Bronchial epithelial cell (primary cell): ENCODE measurements around the gene NOLC1. TPM values are rescaled to one million over a fixed set of nuclear protein-coding genes. Genes with fewer than 3 reads are reported as not detected.

Experiments used
- DNase-seq: peaks from one replicate; pipeline ENCODE4 v3.0.0-alpha.2; 2010; ENCODE audit warnings: low read depth
- FAIRE-seq: peaks from 2 replicates; lab custom pipeline; 2011; peaks lifted over from hg19 to GRCh38; lab: Jason Lieb, UNC
- H3K27me3 ChIP-seq: 2 replicates; pipeline ENCODE4 v1.5.1; 2011; ENCODE audit warnings: low read length; ENCODE audit not compliant: control insufficient read depth, insufficient read depth
- H3K36me3 ChIP-seq: 2 replicates; pipeline ENCODE4 v1.5.1; 2011; ENCODE audit warnings: low read length; ENCODE audit not compliant: control insufficient read depth, insufficient read depth
- H3K4me3 ChIP-seq: 2 replicates; pipeline ENCODE4 v1.5.1; 2011; ENCODE audit warnings: mild to moderate bottlenecking, low read depth, low read length, control low read depth
- total RNA-seq: library from RNA; depleted of rRNA; stranded (reverse); fragments of >200 nt; gene quantifications from 2 replicates; pipeline ENCODE4 v1.2.1, GENCODE V29; 2014
- TF ChIP-seq, protein P1 (sequence below): IDR thresholded peaks from 2 replicates; pipeline ENCODE4 v1.5.1; 2011; ENCODE audit warnings: mild to moderate bottlenecking, moderate library complexity, low read length, control low read depth, inconsistent platforms; ENCODE audit not compliant: insufficient read depth, severe bottlenecking

Gene NOLC1
- total RNA-seq, 1 donor from 2014 or later, result 56.6 TPM

DNA sequence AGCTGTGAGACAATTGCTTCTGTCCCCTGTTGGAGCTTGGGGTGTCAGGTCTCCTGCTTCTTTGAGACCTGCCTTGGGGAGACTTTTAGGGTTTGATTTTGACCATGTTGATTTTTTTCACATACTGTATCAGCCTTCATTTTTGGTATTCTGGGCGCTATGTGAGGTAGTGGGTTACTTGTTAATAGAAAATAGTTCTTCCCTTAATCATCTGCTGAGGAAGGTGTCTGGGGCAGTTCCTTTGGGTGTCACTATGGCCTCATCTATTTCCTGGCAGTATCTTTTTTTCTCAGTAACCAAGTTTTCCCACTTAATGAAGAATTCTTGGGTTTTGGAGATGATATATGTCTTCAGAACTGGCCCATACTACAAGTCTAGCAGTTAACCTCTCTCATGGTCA is 4.6 kb upstream of the NOLC1 start:
- DNase-seq (no peak), FAIRE-seq (no peak)
- Histone ChIP-seq H3K27me3 (no peaks in the 10 kb centered on the region), H3K4me3 (no peak overlapping the region), H3K36me3 (peaks cover 42% of the 10 kb centered on the region)
- TF ChIP-seq, protein P1, sequence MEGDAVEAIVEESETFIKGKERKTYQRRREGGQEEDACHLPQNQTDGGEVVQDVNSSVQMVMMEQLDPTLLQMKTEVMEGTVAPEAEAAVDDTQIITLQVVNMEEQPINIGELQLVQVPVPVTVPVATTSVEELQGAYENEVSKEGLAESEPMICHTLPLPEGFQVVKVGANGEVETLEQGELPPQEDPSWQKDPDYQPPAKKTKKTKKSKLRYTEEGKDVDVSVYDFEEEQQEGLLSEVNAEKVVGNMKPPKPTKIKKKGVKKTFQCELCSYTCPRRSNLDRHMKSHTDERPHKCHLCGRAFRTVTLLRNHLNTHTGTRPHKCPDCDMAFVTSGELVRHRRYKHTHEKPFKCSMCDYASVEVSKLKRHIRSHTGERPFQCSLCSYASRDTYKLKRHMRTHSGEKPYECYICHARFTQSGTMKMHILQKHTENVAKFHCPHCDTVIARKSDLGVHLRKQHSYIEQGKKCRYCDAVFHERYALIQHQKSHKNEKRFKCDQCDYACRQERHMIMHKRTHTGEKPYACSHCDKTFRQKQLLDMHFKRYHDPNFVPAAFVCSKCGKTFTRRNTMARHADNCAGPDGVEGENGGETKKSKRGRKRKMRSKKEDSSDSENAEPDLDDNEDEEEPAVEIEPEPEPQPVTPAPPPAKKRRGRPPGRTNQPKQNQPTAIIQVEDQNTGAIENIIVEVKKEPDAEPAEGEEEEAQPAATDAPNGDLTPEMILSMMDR, result no peak

DNA sequence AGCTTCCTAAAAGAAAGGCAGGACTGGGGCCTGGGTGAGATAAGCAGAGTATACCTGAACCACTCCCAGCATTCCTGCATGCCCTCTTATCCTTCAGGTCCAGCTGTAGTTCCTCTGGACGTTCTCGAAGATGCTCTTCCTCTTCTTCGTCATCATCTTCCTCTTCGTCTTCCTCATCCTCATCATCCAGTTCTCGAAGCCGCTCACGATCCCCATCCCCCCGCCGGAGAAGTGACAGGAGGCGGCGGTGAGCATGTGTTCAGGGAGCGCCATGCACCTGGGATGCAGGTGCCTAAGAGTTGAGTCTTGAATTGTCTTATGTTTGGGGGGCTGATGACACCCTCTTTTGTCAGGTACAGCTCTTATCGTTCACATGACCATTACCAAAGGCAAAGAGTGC is 3.9 kb upstream of the NOLC1 start:
- H3K36me3 ChIP-seq, result peaks cover 37% of the 10 kb centered on the region
- H3K27me3 ChIP-seq, result no peaks in the 10 kb centered on the region
- no peak overlapping the region for H3K4me3 ChIP-seq
- FAIRE-seq, result no peak
- DNase-seq, result no peak
- TF ChIP-seq, protein P1, result no peak

DNA sequence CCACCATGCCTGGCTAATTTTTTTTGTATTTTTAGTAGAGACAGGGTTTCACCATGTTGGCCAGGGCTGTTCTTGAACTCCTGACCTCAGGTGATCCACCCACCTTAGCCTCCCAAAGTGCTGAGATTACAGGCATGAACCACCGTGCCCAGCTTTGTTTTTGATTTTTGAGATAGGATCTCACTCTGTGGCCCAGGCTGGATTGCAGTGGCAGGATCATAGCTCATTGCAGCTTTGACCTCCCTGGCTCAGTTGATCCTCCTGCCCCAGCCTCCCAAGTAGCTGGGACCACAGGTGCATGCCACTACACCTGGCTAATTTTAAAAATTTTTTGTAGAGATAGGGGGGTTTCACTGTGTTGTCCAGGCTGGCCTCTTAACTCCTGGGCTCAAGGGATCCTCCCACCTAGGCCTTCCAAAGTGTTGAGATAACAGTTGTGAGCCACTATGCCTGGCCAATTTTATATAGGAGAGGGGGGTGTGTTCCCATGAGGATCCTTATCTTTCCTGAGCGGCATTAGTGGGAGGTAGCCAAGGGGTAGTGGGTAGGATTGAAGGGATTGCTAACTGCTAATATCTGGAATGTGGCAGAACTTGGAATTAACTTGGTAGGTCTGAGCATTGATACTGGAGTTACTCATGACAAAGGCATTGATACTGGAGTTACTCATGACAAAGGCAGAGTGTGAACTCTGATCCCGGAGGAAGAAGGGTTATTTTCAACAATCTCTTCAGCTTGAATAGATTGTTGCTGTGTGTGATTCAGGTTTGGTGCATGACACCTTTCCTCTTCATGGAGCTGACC is 1.0 kb upstream of the NOLC1 start:
- peaks cover 34% of the 10 kb centered on the region for H3K36me3 ChIP-seq
- H3K27me3 ChIP-seq, result no peaks in the 10 kb centered on the region
- TF ChIP-seq, protein P1, result no peak
- FAIRE-seq, result no peak
- DNase-seq, result peak; percentile 86
- peak overlapping the region; percentile 92 for H3K4me3 ChIP-seq

DNA sequence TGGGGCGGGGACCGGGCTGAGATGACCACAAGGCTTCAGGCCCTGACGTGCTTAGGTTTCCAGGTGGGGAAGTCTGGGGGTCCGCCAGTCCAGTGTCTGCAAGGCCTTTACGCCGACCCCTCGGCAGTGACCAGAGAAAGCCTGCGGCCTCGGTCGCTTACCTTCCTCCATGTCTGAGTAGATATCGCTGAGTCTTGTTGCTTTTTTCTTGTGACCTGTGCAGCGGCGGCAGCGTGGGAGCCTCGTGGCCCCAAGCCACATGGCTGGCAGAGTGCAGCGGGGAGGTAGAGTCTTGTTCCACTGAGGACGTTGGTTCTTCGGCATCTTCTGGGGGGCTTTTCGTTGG is 329 bp downstream of the NOLC1 start:
- no peak for DNase-seq
- peaks cover 30% of the 10 kb centered on the region for H3K36me3 ChIP-seq
- no peak for FAIRE-seq
- H3K27me3 ChIP-seq, result no peaks in the 10 kb centered on the region
- TF ChIP-seq, protein P1, result no peak
- peak overlapping the region; percentile 92 for H3K4me3 ChIP-seq

DNA sequence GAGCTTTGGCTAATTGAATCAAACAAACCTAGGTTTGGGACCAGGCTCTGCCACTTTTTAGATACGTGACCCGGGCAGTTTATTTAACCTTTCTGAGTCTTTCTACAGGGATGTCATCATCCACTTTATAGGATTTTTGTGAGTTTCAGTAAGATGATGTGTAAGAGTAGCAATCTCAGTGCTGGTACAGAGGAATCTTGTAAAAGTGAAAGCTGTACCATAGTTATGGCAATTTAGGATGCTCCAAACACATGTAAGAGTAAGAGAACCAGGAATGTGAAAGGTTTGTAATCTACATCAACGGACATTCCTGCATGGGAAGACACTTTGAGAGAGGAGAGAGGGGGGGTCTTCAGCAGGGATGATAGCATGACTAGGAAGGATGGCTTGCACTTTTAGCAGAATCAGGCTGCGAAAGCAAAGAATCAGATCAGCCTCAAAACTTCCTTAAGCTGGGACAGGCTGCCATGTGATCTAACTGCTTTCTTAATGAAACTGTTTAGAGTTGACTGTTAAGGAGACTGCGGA is 968 bp downstream of the NOLC1 start:
- FAIRE-seq (no peak), DNase-seq (no peak)
- Histone ChIP-seq H3K36me3 (peaks cover 33% of the 10 kb centered on the region), H3K27me3 (no peaks in the 10 kb centered on the region), H3K4me3 (peak overlapping the region; percentile 92)
- TF ChIP-seq, protein P1, result no peak
